ENCODE measurements around the gene CRLF2.

CRLF2 gene

GRCh38 chrX:1151378-1152077 lies 60.9 kb downstream of the CRLF2 start:
- H3K9me3 ChIP-seq (ENCODE audit: insufficient read depth, low read length), result no peaks in the 10 kb centered on the region
- no peak overlapping the region for H2AFZ ChIP-seq (ENCODE audit: low read depth, low read length, severe bottlenecking)
- H3K9ac ChIP-seq (ENCODE audit: low read length), result no peak overlapping the region
- no peaks in the 10 kb centered on the region for H3K36me3 ChIP-seq (ENCODE audit: low read length)
- no peak for TF ChIP-seq EZH2phosphoT487 (conservative IDR thresholded peaks at IDR 0.05; ENCODE audit: low read length)
- TF ChIP-seq CTCF (IDR thresholded peaks at IDR 0.05; ENCODE audit: insufficient read depth, low read length, poor library complexity, severe bottlenecking), result no peak
- H3K4me2 ChIP-seq (ENCODE audit: low read depth, low read length, poor library complexity, severe bottlenecking), result no peak overlapping the region
- no peaks in the 10 kb centered on the region for H4K20me1 ChIP-seq (ENCODE audit: low read depth, low read length)
- H3K9me2 ChIP-seq (replicated peaks; ENCODE audit: insufficient read depth, low read length), result no peaks in the 10 kb centered on the region
- no peaks in the 10 kb centered on the region for H3K27me3 ChIP-seq (ENCODE audit: low read length)
- H3K4me3 ChIP-seq (ENCODE audit: insufficient read depth, low read length, poor library complexity, severe bottlenecking), result no peak overlapping the region
- H3K27ac ChIP-seq (ENCODE audit: low read depth, low read length), result no peak overlapping the region
- H3F3A ChIP-seq (ENCODE audit: insufficient read depth), result no peaks in the 10 kb centered on the region
- no peaks in the 10 kb centered on the region for H3K79me2 ChIP-seq (ENCODE audit: insufficient read depth, low read length)

DNA sequence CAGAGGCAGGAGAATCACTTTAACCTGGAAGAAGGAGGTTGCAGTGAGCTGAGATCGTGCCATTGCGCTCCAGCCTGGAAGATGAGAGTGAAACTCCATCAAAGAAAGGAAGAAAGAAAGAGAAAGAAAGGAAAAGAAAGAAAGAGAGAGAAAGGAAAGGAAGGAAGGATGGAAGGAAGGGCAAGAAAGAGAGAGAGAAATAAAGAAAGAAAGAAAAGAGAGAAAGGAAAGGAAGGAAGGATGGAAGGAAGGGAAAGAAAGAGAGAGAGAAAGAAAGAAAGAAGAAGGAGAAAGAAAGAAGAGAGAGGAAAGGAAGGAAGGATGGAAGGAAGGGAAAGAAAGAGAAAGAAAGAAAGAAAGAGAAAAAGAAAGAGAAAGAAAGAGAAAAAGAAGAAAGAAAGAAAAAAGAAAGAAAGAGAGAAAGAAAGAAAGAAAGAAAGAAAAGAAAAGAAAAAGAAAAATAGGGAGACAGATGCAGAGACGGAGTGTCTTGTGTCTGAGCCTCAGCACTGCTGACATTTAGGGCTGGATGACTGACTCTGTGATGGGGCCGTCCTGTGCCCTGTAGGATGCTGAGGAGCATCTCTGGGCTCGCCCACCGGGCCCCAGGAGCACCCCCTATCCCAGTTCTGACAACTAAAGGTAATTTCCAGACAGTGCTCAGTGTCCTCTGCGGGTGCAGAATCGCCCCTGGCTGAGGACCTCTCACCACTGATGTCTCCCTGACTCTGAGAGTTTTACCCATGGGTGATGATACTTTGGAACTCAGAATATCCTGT lies 61.7 kb downstream of the CRLF2 start:
- Histone ChIP-seq H2AFZ (ENCODE audit: low read depth, low read length, severe bottlenecking) (no peak overlapping the region), H3K36me3 (ENCODE audit: low read length) (no peaks in the 10 kb centered on the region)

GRCh38 chrX:1147611-1148515 lies 64.6 kb downstream of the CRLF2 start:
- Histone ChIP-seq H3K9me2 (replicated peaks; ENCODE audit: insufficient read depth, low read length) (no peaks in the 10 kb centered on the region), H3K4me2 (ENCODE audit: low read depth, low read length, poor library complexity, severe bottlenecking) (no peak overlapping the region), H3F3A (ENCODE audit: insufficient read depth) (no peaks in the 10 kb centered on the region), H3K4me3 (ENCODE audit: insufficient read depth, low read length, poor library complexity, severe bottlenecking) (no peak overlapping the region), H3K27me3 (ENCODE audit: low read length) (no peaks in the 10 kb centered on the region), H3K36me3 (ENCODE audit: low read length) (no peaks in the 10 kb centered on the region), H3K9me3 (ENCODE audit: insufficient read depth, low read length) (no peaks in the 10 kb centered on the region), H3K79me2 (ENCODE audit: insufficient read depth, low read length) (no peaks in the 10 kb centered on the region), H4K20me1 (ENCODE audit: low read depth, low read length) (no peaks in the 10 kb centered on the region), H3K27ac (ENCODE audit: low read depth, low read length) (no peak overlapping the region), H2AFZ (ENCODE audit: low read depth, low read length, severe bottlenecking) (no peak overlapping the region), H3K9ac (ENCODE audit: low read length) (no peak overlapping the region)
- TF ChIP-seq EZH2phosphoT487 (conservative IDR thresholded peaks at IDR 0.05; ENCODE audit: low read length) (no peak), CTCF (IDR thresholded peaks at IDR 0.05; ENCODE audit: insufficient read depth, low read length, poor library complexity, severe bottlenecking) (no peak)

More for the DNA sequence above, 61.7 kb downstream of the CRLF2 start:
- Histone ChIP-seq H3K9me3 (ENCODE audit: insufficient read depth, low read length) (no peaks in the 10 kb centered on the region), H4K20me1 (ENCODE audit: low read depth, low read length) (no peaks in the 10 kb centered on the region), H3F3A (ENCODE audit: insufficient read depth) (no peaks in the 10 kb centered on the region), H3K79me2 (ENCODE audit: insufficient read depth, low read length) (no peaks in the 10 kb centered on the region), H3K27me3 (ENCODE audit: low read length) (no peaks in the 10 kb centered on the region), H3K4me2 (ENCODE audit: low read depth, low read length, poor library complexity, severe bottlenecking) (no peak overlapping the region), H3K27ac (ENCODE audit: low read depth, low read length) (no peak overlapping the region), H3K4me3 (ENCODE audit: insufficient read depth, low read length, poor library complexity, severe bottlenecking) (no peak overlapping the region), H3K9me2 (replicated peaks; ENCODE audit: insufficient read depth, low read length) (no peaks in the 10 kb centered on the region), H3K9ac (ENCODE audit: low read length) (no peak overlapping the region)
- TF ChIP-seq CTCF (IDR thresholded peaks at IDR 0.05; ENCODE audit: insufficient read depth, low read length, poor library complexity, severe bottlenecking) (no peak), EZH2phosphoT487 (conservative IDR thresholded peaks at IDR 0.05; ENCODE audit: low read length) (no peak)

All from SU-DHL-6 (cell line).